HCT116 (cell line): ENCODE measurements around the gene GHRHR.

ENCODE experiments used
- EZH2 ChIP-seq: fragments of 200-600 bp; sonication (generic); IDR thresholded peaks from 2 replicates; pipeline ENCODE4 v1.6.1; 2017; ENCODE audit warnings: antibody characterized with exemption, mixed run types
- POLR2A ChIP-seq: IDR thresholded peaks from 2 replicates; pipeline ENCODE4 v1.7.0; 2011; ENCODE audit warnings: borderline replicate concordance; ENCODE audit not compliant: insufficient read depth, insufficient read length; ENCODE audit errors: extremely low read depth
- POLR2AphosphoS5 ChIP-seq: IDR thresholded peaks from 2 replicates; pipeline ENCODE4 v1.6.1; 2011; ENCODE audit warnings: mild to moderate bottlenecking, low read depth, low read length, moderate library complexity
- RAD21 ChIP-seq: IDR thresholded peaks from 2 replicates; pipeline ENCODE4 v1.6.1; 2012; ENCODE audit warnings: low read depth, mild to moderate bottlenecking
- TCF7L2 ChIP-seq: IDR thresholded peaks from 2 replicates; pipeline ENCODE4 v1.7.0; 2011; ENCODE audit warnings: borderline replicate concordance, inconsistent platforms; ENCODE audit not compliant: insufficient read depth, insufficient read length; ENCODE audit errors: extremely low read depth
- TF ChIP-seq, protein P1 (sequence below), 3 experiments: fragments of 200-600 bp in 1 of 3; sonication (generic) in 1 of 3; IDR thresholded peaks in 2 of 3; conservative IDR thresholded peaks in 1 of 3; 2 replicates each; pipeline ENCODE4 v1.5.1; 2012 to 2017; ENCODE audit warnings: low read depth in 2 of 3, low read length in 2 of 3, antibody characterized with exemption in 1 of 3, borderline replicate concordance in 1 of 3, control low read depth in 1 of 3, mild to moderate bottlenecking in 1 of 3, mixed read lengths in 1 of 3, mixed run types in 1 of 3, moderate library complexity in 1 of 3; ENCODE audit not compliant: insufficient read depth in 1 of 3

DNA sequence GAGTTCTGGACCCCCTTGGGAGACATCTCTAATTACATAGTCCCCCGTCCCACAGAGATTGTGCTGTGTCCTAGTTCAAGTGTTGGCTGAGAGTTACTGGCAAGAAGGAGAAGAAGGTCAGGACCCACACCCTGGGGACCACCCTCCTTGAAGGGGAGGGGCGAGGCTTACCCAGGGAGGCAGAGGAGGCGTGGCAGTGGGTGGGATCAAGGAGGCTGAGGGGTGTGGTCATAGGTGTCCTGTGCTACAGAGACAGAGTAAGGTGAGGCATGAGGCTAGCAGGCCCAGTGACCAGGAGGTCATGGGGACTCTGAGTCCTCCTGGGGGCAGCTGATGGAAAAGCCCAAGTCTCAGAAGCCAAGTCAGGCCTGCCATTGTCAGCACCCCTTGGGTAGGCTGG is 59.0 kb downstream of the GHRHR start:
- TF ChIP-seq, protein P1, sequence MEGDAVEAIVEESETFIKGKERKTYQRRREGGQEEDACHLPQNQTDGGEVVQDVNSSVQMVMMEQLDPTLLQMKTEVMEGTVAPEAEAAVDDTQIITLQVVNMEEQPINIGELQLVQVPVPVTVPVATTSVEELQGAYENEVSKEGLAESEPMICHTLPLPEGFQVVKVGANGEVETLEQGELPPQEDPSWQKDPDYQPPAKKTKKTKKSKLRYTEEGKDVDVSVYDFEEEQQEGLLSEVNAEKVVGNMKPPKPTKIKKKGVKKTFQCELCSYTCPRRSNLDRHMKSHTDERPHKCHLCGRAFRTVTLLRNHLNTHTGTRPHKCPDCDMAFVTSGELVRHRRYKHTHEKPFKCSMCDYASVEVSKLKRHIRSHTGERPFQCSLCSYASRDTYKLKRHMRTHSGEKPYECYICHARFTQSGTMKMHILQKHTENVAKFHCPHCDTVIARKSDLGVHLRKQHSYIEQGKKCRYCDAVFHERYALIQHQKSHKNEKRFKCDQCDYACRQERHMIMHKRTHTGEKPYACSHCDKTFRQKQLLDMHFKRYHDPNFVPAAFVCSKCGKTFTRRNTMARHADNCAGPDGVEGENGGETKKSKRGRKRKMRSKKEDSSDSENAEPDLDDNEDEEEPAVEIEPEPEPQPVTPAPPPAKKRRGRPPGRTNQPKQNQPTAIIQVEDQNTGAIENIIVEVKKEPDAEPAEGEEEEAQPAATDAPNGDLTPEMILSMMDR (IDR thresholded peaks at IDR 0.05 in 2 of 3, conservative IDR thresholded peaks at IDR 0.05 in 1 of 3; ENCODE audit: borderline replicate concordance in 1 of 3, insufficient read depth in 1 of 3, low read depth in 2 of 3, low read length in 2 of 3): no peak
- no peak for TF ChIP-seq POLR2A
- no peak for TF ChIP-seq TCF7L2
- no peak for TF ChIP-seq EZH2
- TF ChIP-seq RAD21: no peak
- TF ChIP-seq POLR2AphosphoS5: no peak
